ENCODE data around the gene SLC26A6. TPM values are rescaled to one million over a fixed set of nuclear protein-coding genes. Genes with fewer than 3 reads are reported as not detected.

The SLC26A6 gene
- total and polyA plus RNA-seq, 2 of the 13 experiments (the other 11 are each of a cell fraction or from before 2014, with no cell fraction given): 40.7 to 184 TPM

DNA sequence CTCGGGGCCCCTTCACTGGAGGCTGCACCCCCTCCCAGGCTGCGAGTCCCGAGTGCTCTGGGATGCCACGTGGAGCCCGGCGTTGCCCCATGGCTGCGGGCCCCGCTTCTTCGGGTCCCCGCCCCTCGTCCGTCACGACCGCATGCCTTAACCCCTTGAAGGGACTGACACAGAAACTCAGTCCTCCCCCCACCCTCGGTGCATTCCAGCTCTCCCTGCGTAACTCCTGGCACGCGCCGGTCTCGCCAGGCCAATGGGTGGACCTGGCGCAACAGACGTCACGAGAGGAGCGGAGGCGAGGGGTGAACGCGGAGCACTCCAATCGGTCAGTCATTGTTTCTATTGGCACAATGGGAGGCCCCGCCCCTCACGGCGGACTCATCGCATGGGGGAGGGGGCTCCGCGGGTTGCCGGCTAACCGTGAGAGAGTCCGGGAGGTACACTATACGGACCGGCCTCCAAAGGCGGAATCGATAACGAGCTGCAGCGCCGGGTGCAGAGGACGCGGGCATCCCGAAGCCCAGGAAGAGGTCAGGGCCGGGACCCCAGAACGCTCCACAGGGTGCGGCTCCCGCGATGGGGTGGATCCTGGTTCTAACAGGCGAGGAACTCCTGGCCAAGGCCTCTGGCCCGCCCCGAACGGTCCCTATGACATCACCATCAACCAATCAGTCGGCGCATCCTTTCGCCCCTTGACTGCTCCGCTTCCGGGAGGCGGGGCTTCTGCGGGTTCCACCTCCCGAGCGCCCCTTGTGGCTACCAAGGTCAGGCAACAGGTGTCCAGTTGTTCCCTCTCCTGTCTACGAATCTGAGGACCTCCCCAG is 28.4 kb upstream of the SLC26A6 start (continued):
- TF ChIP-seq ZBTB39 (CRISPR knock-in tag; IDR thresholded peaks at IDR 0.05) (0 out of 2 replicates have a peak, but pooled peaks have one; percentile 42), ZNF839 (CRISPR knock-in tag; IDR thresholded peaks at IDR 0.05; ENCODE audit: borderline replicate concordance) (0 out of 2 replicates have a peak, but pooled peaks have one; percentile 33), ZNF737 (CRISPR knock-in tag; IDR thresholded peaks at IDR 0.05; ENCODE audit: borderline replicate concordance) (no peak), ZBTB14 (CRISPR knock-in tag; IDR thresholded peaks at IDR 0.05) (0 out of 2 replicates have a peak, but pooled peaks have one; percentile 22), XRCC5 (optimal IDR thresholded peaks at IDR 0.05; ENCODE audit: low read length) (peak; percentile 77), ZNF367 (CRISPR knock-in tag; IDR thresholded peaks at IDR 0.05; ENCODE audit: borderline replicate concordance) (no peak), ZNF615 (CRISPR knock-in tag; IDR thresholded peaks at IDR 0.05; ENCODE audit: borderline replicate concordance) (0 out of 2 replicates have a peak, but pooled peaks have one; percentile 67), PATZ1 (CRISPR knock-in tag; IDR thresholded peaks at IDR 0.05) (peak; percentile 88), MTA3 (CRISPR knock-in tag; IDR thresholded peaks at IDR 0.05) (no peak), ARNT2 (CRISPR knock-in tag; IDR thresholded peaks at IDR 0.05; ENCODE audit: low read depth) (0 out of 2 replicates have a peak, but pooled peaks have one; percentile 50), NFYB (CRISPR knock-in tag; IDR thresholded peaks at IDR 0.05) (peak; percentile 72)
- TF ChIP-seq, protein P1, sequence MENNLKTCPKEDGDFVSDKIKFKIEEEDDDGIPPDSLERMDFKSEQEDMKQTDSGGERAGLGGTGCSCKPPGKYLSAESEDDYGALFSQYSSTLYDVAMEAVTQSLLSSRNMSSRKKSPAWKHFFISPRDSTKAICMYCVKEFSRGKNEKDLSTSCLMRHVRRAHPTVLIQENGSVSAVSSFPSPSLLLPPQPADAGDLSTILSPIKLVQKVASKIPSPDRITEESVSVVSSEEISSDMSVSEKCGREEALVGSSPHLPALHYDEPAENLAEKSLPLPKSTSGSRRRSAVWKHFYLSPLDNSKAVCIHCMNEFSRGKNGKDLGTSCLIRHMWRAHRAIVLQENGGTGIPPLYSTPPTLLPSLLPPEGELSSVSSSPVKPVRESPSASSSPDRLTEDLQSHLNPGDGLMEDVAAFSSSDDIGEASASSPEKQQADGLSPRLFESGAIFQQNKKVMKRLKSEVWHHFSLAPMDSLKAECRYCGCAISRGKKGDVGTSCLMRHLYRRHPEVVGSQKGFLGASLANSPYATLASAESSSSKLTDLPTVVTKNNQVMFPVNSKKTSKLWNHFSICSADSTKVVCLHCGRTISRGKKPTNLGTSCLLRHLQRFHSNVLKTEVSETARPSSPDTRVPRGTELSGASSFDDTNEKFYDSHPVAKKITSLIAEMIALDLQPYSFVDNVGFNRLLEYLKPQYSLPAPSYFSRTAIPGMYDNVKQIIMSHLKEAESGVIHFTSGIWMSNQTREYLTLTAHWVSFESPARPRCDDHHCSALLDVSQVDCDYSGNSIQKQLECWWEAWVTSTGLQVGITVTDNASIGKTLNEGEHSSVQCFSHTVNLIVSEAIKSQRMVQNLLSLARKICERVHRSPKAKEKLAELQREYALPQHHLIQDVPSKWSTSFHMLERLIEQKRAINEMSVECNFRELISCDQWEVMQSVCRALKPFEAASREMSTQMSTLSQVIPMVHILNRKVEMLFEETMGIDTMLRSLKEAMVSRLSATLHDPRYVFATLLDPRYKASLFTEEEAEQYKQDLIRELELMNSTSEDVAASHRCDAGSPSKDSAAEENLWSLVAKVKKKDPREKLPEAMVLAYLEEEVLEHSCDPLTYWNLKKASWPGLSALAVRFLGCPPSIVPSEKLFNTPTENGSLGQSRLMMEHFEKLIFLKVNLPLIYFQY (CRISPR knock-in tag; IDR thresholded peaks at IDR 0.05; ENCODE audit: borderline replicate concordance): 0 out of 2 replicates have a peak, but pooled peaks have one; percentile 10
- TF ChIP-seq, protein P2, sequence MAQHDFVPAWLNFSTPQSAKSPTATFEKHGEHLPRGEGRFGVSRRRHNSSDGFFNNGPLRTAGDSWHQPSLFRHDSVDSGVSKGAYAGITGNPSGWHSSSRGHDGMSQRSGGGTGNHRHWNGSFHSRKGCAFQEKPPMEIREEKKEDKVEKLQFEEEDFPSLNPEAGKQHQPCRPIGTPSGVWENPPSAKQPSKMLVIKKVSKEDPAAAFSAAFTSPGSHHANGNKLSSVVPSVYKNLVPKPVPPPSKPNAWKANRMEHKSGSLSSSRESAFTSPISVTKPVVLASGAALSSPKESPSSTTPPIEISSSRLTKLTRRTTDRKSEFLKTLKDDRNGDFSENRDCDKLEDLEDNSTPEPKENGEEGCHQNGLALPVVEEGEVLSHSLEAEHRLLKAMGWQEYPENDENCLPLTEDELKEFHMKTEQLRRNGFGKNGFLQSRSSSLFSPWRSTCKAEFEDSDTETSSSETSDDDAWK (CRISPR knock-in tag; IDR thresholded peaks at IDR 0.05): no peak
- TF ChIP-seq, protein P3, sequence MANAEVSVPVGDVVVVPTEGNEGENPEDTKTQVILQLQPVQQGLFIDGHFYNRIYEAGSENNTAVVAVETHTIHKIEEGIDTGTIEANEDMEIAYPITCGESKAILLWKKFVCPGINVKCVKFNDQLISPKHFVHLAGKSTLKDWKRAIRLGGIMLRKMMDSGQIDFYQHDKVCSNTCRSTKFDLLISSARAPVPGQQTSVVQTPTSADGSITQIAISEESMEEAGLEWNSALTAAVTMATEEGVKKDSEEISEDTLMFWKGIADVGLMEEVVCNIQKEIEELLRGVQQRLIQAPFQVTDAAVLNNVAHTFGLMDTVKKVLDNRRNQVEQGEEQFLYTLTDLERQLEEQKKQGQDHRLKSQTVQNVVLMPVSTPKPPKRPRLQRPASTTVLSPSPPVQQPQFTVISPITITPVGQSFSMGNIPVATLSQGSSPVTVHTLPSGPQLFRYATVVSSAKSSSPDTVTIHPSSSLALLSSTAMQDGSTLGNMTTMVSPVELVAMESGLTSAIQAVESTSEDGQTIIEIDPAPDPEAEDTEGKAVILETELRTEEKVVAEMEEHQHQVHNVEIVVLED (CRISPR knock-in tag; IDR thresholded peaks at IDR 0.05; ENCODE audit: borderline replicate concordance): peak; percentile 66; the same call in 1 of the 2 replicates

Data from HepG2 (cell line).